Adrenal gland (tissue), 5 donors: ENCODE data around the gene AMFR.

Experiments used
- CTCF ChIP-seq, 6 experiments: fragments of 450-650 bp in 4 of 6; fragments of 200-600 bp in 2 of 6; sonication (generic) in 1 of 6; IDR thresholded peaks; 1 replicate in 5 of 6; 2 replicates in 1 of 6; pipeline versions ENCODE4 v1.5.1 to v1.8.0; 2016 to 2021; ENCODE audit warnings: antibody characterized with exemption in 6 of 6, mild to moderate bottlenecking in 2 of 6, moderate library complexity in 1 of 6
- POLR2A ChIP-seq, 2 donors: fragments of 450-650 bp; IDR thresholded peaks; one replicate each; pipeline ENCODE4 v1.6.1; 2017; ENCODE audit warnings: antibody characterized with exemption in 2 of 2, mild to moderate bottlenecking in 2 of 2, moderate library complexity in 1 of 2
- donor health status: DM: no; HTN: no; CAD: no.

- TF ChIP-seq POLR2A (IDR thresholded peaks at IDR 0.05) (no peak), CTCF (IDR thresholded peaks at IDR 0.05) (no peak)
Observed at GRCh38 chr16:56354746-56355145, 70.6 kb downstream of the AMFR start.
